Measurements from ENCODE around the gene FKBP15. TPM values are rescaled to one million over a fixed set of nuclear protein-coding genes. Genes with fewer than 3 reads are reported as not detected.
"Not testable (repeated sequence)": the region's sequence is repeated elsewhere in the genome, so short reads cannot be mapped to it uniquely, and the experiment has no call there.

The FKBP15 gene
- total RNA-seq, 1 experiment from 2014 or later, result 15.6 TPM

DNA sequence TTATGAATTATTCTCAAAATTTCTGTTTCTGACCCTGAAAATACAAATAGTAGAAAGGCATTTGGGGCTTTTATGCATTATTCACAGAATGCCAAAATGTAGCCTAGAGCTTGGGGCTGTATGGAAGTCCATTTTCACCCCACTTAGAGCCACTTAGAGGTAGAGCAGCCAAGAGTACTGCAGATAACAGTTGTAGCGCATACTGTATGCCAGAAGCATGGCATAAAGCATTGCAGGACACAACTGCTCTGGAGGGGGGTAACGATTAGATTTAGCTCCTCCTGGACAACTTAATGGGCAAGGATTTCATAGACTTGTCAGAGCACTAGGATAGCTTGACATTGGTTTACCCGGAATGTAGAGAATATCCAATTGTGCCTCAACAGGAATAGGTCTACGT lies 15.9 kb upstream of the FKBP15 start:
- no peak for DNase-seq (ENCODE audit: low spot score)

DNA sequence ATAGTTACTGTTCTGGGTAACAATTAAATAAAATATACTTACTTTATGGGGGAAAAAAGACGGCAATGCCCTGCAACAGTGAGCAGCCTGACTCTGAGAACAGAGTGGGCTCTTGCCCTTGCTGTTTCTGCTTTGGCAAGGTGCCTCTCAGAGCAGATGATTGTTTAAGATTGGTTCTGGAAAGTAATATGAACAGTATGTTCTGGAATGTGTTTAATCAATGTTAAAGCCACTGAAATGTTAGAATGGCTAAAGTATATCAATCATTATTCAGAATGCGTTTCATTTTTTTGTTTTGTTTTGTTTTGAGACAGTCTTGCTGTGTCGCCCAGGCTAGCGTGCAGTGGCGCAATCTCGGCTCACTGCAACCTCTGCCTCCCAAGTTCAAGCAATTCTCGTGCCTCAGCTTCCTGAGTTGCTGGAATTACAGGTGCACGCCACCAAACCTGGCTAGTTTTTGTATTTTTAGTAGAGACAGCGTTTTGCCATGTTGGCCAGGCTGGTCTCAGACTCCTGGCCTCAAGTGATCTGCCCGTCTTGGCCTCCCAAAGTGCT lies 14.7 kb upstream of the FKBP15 start:
- not testable (repeated sequence) for DNase-seq (ENCODE audit: low spot score)

DNA sequence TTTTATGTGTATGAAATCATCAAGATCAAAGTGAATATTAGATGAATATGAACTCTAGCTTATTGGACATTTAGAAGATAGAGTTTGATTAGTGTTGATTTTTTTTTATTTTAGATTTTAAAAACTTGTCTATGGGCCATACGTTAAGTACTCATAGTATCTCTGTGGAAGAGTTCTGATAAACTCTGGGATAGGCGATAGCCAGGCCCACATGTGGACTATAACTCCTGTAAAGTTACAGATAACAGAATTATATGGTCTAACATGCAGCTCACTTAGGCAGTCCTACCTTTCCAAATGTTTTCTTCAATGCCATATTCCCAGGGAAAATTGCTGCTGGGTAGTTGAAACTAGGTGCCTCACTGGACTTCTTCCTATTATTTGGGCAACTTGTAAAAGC lies 10.6 kb upstream of the FKBP15 start:
- no peak for DNase-seq (ENCODE audit: low spot score)

DNA sequence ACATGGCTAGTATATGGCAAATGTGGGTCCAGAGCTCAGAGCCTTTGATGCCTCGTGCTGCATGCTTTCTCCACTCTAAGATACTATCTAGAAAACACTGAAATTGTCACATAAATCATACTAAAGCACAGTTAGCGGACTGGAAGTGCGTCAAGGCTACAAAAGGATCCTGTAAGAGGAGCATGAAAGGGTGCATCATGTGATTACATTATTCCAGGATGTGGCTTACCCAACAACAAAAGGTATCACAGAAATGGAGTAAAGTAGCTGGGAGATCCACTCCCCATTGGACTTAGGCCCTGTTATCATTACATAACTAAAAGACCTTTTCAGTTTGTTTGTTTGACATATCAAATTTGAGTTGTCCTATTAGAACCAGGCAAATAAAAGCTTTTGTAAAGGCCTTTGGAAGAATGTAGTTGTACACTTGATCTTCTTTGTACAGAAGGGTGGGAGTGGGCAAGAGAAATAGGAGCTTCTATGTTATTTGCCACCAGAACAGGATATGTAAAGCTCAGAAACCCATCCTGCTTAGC lies 7.1 kb upstream of the FKBP15 start:
- no peak for DNase-seq (ENCODE audit: low spot score)

DNA sequence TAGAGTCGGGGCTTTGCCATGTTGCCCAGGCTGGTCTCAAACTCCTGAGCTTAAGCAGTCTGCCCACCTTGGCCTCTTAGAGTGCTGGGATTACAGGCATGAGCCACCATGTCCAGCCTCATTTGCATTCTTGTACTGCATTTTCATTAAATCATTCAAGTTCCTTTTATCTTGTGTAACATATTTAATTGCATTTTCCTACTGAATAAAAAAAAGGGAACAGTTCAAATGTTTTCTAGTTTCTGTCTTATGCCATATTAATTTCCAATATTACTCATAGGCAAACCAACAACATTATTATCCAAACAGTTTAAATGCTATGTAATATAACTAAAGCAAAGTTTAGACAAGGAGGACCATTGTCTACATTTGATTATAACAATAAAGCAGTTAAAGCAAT lies 6.4 kb upstream of the FKBP15 start:
- DNase-seq (ENCODE audit: low spot score), result no peak

DNA sequence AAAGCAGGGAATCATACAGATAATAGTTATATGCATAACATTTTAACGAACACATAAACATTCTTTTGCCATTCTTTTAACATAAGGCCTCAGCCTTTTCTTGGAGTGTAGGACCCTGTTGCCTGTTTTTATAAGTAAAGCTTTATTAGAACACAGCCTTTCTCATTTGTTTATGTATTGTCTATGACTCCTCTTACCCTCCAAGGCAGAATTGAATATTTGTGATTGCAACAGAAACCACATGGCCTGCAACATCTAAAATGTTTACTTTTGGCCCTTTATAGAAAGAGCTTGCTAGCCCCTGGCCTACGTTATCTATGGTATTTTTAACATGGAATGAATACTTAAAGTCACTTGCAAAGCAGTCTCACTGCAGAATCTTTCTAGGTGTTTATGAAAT lies 2.9 kb upstream of the FKBP15 start:
- peak; percentile 81 for DNase-seq (ENCODE audit: low spot score)

DNA sequence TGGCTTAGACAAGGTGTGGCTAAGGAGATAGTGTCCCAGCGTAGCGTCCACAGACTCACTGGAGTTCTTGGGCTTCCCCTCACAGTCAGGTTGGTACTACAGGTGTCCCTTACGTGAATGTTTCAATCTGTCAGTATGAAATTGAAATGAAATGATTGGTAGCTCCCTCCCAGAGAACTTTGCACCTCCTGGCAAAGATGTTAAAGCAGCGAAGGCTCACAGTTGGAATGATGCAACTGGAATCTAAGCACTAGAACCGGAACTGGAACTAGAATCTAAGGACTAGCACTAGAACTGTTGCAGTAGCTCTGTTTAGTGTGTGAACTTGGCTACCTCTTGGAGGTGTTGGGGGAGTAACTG lies 1.4 kb upstream of the FKBP15 start:
- DNase-seq (ENCODE audit: low spot score), result peak; percentile 21

DNA sequence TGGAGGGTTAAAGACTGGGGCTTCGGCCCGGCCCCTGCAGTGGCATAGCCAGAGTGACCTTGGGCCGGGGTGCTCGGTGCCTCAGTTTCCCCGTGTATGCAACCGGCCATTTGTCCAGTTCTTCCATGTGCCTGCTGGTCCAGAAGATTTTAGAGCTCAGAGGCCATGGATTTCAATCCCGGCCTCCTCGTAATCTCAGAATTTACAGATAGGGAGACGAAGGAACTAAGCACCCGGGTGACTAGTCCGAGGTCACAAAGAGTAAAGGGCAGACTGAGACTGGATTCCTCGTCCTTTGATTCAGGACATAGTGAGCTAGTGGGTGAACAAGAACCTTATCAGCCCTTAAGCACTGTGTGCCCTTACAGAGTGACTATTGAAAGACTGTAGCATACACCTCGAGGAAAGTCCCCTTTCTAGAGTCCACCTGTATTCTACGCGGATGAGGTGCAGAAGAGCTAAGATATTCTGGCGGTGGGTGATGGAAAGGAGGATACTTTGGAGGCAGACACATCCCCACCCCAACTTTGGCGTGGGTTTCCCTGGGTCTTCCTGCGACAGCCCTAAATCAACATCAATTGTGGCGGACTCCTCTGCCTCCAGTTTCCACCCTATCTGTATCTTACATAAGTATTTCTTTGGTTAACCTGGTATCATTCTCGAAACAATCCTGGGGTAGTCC lies 864 bp upstream of the FKBP15 start:
- no peak for DNase-seq (ENCODE audit: low spot score)

DNA sequence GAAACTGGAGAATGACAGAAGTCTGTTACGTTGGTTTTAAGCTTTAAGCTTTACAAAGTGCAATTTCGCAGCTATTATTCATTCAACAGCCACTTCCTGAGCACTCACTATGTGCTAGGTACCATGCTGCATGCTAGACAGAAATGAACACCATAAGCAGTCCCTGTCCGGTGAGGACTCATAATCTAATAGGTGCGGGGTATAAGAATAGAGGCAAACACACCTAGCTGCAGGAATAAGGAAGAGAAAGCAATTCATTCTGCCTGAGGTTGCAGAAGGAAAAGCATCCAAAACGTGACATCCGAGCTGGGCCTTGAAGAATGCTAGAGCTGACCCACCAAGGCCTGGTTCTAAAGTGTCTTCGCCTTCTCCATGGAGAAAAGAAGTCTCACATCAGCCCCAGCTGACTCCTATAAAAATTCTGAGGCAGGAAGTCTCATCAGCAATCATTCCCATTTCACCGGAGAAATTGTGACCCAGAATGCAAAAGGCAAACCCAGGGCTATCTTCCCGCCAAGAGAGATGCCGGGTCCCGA lies 542 bp downstream of the FKBP15 start:
- DNase-seq (ENCODE audit: low spot score), result no peak

DNA sequence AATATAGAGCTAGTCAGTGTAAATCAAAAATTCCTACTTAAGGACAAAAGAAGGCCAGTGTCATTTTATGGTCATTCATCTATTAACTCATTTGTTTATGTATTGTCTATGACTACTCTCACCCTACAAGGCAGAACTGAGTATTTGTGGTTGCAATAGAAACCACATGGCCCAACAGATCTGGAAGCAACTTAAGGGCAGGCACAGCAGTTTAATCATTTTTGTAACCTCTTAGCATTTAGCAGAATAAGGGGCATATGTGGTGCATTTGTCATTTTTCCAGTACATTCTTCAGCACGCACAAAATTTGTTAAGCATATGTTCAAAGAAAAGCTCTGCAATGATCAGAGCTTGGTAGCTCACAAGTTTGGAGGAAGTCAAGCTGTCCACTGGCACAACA lies 1.1 kb downstream of the FKBP15 start:
- peak; percentile 50 for DNase-seq (ENCODE audit: low spot score)

DNA sequence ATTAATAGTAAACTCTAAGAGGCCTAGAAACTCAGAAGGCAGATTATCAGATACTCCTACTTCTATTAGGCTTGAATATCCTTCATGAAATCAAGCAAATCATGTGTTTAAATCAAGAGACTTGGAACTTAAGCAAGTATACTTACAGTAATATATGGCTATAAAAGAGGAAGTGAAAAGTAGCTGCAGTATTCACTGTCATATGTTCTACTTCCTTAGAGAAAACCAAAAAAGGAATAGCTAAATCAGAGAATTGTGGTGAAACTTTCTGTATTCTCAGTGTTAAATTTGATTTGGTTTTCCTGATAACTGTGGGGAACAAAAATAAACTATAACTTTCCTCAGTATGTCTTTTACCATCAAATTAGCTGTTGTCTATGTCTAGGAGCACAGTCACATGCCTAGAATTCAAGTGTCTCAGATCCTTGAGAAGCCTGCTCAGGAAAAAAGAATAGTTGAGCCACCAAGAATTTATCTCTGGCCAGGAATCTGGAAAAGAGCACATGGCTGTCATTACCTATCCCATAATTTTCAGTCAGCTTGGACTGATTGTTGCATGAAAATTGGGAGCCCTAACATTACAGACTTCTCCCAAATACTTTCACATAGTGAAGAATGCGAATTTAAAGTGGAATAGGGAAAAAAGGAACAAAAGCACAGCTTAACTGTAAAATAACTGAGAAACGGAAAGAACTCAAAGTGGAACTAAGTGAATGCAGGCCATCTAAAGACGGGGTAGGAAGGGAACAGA lies 1.7 kb downstream of the FKBP15 start:
- DNase-seq (ENCODE audit: low spot score), result no peak

DNA sequence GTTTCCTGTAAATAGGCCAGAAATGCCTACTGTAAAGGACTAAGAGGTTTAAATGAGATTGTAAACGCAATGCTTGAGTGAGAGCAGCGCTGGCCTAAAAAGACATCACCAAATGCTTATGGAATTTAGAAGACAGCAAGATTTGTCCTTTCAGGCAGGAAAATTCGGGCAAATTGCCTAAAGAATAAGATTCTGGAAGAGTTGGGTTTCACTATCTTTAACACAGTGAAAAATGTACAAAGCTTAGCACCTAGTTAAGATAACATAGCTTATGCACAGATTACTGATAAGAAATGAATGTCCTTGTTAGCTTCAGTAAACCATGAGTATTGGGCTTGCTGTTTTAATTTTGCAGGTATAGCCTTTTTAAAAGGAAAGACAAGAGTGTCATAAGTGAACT lies 4.7 kb downstream of the FKBP15 start:
- no peak for DNase-seq (ENCODE audit: low spot score)

DNA sequence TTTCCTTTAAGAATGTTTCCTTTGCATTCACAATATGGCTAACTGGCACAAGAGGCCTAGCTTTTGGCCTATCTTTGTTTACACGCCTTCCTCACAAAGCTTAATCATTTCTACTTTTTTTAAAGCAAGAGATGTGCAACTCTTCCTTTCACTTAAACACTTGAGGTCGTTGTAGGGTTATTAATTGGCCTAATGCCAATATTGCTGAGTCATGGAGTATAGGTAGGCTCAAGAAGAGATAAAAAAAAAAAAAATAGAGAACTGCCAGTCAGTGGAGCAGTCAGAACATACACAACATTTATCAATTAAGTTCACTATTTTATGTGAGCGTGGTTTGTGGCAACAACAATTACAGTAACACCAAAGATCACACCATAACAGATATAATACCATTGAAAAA lies 5.9 kb downstream of the FKBP15 start:
- DNase-seq (ENCODE audit: low spot score), result peak; percentile 33

DNA sequence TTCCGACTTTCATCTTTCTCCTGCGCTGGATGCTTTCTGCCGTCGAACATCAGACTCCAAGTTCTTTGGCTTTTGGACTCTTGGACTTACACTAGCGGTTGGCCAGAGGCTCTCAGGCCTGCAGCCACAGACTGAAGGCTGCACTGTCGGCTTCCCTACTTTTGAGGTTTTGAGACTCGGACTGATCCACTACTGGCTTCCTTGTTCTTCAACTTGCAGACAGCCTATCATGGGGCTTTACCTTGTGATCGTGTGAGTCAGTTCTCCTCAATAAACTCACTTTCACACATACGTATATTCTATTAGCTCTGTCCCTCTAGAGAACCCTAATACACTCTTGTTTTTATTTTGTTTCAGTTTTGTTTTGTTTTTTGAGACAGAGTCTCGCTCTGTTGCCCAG lies 10.3 kb downstream of the FKBP15 start:
- DNase-seq (ENCODE audit: low spot score), result no peak

DNA sequence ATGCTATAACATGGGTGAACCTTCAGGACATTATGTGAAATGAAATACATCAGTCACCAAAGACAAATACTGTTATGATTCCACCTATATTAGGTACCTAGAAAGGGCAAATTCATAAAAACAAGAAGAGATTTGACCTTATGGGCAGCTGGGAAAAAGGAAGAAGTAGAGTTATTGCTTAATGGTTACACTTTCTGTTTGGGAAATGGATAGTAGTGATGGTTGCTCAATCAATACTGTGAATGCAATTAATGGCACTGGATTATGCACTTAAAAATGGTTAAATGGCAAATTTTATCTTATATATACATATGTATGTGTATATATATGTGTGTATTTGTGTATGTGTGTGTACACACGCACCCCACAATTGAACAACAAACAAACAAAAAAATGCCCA lies 15.2 kb downstream of the FKBP15 start:
- no peak for DNase-seq (ENCODE audit: low spot score)

DNA sequence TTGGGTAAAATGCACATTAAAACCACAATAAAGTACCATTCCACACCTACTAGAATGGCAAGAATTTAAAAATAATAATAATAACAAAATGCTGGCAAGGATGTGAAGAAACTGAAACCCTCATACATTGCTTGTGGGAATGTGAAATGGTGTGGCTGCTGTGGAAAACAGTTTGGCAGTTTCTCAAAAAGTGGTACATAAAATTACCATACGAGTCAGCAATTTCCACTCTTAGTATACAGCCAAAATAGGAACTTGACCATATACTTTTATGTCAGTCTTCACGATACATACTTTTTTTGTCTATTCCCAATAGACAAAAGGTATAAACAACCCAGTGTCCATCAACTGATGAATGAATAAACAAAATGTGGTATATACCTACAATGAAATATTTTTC lies 15.6 kb downstream of the FKBP15 start:
- DNase-seq (ENCODE audit: low spot score), result no peak

DNA sequence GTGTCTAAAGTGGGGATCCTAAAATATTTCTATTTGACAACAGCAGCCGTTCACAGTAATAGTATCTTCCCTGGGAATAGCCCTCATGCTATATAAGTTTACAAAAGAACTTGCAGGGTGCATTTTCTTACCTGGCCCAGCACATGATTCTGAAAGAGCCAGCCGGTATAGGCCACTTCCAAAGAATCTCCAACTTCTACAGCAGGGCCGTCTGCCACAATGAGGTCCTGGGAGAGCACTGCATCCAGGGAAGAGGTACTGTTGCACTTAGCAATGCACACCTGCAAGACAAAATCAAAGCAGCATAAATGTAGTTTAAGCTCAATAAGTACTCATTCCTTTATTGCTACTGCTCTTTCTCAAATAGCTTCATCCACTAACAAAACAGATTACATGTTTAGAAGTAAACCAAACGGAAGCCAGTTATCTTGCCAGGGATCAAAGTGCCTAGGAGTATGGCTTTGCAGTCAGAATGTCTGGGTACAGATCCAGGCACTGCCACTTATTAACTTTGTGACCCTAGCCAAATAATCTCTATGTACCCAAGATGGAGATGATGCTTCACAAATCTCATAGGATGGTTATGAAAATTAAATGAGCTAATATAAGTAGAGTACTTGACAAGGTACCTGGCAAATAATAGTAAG lies 21.3 kb downstream of the FKBP15 start:
- DNase-seq (ENCODE audit: low spot score), result no peak

DNA sequence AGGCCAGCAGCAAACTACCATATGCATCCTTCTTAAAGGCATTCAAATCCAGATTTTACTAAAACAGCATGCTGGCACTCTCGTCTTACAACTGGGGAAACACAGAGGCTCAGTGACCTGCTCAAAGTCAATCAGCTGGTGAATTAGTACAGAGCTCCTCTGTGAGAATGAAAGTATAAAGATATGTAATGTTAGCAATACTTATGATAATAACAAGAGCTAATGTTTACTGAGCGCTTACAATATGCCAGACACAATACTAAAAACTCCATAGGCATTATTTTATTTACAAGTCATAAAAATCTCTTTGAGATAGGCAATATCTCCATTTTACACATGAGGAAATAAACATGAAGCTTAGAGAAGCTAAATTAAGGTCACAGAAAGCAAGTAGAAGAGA lies 28.6 kb downstream of the FKBP15 start:
- DNase-seq (ENCODE audit: low spot score), result no peak

DNA sequence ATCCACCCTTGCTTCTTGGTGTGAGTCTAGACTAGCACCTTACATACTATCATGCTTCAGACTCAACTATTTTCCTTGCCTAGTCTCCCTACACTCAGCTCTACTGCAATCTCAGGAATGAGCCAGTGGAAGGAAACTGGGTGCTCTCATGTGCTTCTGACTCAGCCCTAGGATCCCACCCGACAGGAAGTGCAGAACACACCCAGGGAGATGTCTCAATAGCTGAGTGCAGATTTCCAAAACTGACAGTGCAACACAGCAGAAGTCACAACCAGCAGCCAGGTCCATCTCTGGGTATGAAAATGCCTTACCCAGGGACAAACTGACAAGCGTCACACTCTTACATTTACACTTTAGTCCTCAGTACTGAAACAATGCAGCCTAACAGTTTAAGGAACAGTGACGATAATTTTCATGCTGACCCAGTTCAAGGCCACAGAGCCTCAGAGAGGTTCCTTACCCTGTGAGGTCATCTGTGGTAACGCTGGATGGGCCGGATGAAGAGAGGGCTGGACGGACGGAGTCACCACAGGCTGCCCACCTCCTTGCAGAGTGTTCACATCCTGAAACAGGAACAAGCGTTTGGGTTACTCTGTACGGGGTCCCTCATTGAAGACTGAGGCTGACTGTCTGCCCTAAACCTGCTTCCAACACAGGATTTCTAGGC lies 33.0 kb downstream of the FKBP15 start:
- peak; percentile 19 for DNase-seq (ENCODE audit: low spot score)

DNA sequence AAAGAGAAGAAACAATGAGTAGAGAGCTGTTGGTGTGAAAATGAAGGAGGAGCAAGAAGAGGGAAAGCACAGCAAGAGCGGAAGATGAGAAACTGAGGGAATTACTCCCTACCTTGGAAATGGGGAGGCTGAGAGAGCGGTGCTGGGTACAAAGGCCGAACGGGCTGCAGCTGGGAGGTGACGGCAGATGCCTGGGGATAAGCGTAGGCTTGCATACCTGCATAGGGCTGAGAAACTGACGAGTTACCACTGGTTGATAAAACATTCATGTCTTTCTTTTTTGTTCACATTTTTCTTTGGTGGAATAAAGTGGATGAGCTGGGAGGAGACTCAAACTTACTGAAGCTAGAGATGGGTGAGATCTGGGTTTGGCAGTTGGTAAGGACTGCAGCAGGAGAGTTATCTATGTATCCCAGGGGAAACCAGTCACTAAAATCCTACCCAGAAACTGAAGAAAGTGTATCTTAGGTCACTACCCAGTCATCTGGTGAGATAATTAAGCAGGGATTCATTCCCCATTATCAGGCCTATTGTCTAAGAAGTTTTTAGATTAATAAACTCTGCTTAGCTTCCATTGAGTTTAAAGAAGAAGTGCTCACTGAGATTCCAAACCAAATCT lies 34.8 kb downstream of the FKBP15 start:
- no peak for DNase-seq (ENCODE audit: low spot score)

DNA sequence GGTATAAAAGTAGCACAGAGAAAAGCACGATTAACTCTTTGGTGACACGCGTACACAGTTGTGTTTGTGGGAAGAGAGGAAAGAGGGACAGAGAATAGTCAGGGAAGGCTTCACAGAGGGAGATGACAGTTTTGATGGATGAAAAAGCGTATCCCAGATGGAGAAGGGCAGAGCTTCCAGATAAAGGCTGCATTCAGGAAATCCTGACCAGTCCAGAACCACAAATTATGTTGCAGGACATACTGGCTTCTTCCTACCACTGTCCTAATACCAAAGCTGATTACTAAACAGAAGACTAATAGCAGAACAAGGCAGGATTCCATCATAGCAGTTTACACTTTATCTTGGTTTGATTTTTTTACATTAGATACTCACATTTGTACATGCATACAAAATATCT lies 35.8 kb downstream of the FKBP15 start:
- DNase-seq (ENCODE audit: low spot score), result no peak

All from H4 (cell line).